Inferior parietal cortex (tissue), 1 donor: Measurements from ENCODE around the gene PRSS16.

Experiments used
- DNase-seq: peaks from one replicate; pipeline ENCODE4 v3.0.0-alpha.2; 2016; ENCODE audit errors: extremely low spot score

Gene PRSS16

GRCh38 chr6:27283279-27283678 is 35.8 kb downstream of the PRSS16 start:
- DNase-seq: no peak

GRCh38 chr6:27286141-27286540 is 38.6 kb downstream of the PRSS16 start:
- no peak for DNase-seq

- DNase-seq: no peak
Measured at GRCh38 chr6:27287751-27288135, 40.2 kb downstream of the PRSS16 start.

GRCh38 chr6:27288136-27289044 is 40.9 kb downstream of the PRSS16 start:
- no peak for DNase-seq

- peak; percentile 25 for DNase-seq
Measured at GRCh38 chr6:27290065-27290849, 42.8 kb downstream of the PRSS16 start.

- no peak for DNase-seq
Measured at GRCh38 chr6:27290850-27291208, 43.3 kb downstream of the PRSS16 start.

GRCh38 chr6:27293436-27294098 is 46.1 kb downstream of the PRSS16 start:
- no peak for DNase-seq

- no peak for DNase-seq
Measured at GRCh38 chr6:27294409-27294808, 46.9 kb downstream of the PRSS16 start.

- no peak for DNase-seq
Measured at GRCh38 chr6:27295301-27296079, 48.0 kb downstream of the PRSS16 start.

- DNase-seq: no peak
Measured at GRCh38 chr6:27296106-27296783, 48.7 kb downstream of the PRSS16 start.

GRCh38 chr6:27297484-27297856 is 50.0 kb downstream of the PRSS16 start:
- no peak for DNase-seq

- no peak for DNase-seq
Measured at GRCh38 chr6:27297857-27298730, 50.6 kb downstream of the PRSS16 start.

- no peak for DNase-seq
Measured at GRCh38 chr6:27303613-27304272, 56.2 kb downstream of the PRSS16 start.
